Choroid plexus epithelial cell (primary cell): Measurements from ENCODE around the gene ZCCHC18.
"Not testable (repeated sequence)": the region's sequence is repeated elsewhere in the genome, so short reads cannot be mapped to it uniquely, and the experiment has no call there.

Experiments
- DNase-seq: peaks from one replicate; pipeline ENCODE4 v3.0.0-alpha.2; 2010; ENCODE audit warnings: low read depth
- H3K4me3 ChIP-seq: 2 replicates; pipeline ENCODE4 v1.5.1; 2011; ENCODE audit warnings: low read depth, mild to moderate bottlenecking, control low read depth, low read length, moderate library complexity
- TF ChIP-seq, protein P1 (sequence below): conservative IDR thresholded peaks from 2 replicates; pipeline ENCODE4 v1.5.1; 2011; ENCODE audit warnings: low read depth, mild to moderate bottlenecking, control low read depth, inconsistent platforms, low read length, moderate library complexity

The ZCCHC18 gene

DNA sequence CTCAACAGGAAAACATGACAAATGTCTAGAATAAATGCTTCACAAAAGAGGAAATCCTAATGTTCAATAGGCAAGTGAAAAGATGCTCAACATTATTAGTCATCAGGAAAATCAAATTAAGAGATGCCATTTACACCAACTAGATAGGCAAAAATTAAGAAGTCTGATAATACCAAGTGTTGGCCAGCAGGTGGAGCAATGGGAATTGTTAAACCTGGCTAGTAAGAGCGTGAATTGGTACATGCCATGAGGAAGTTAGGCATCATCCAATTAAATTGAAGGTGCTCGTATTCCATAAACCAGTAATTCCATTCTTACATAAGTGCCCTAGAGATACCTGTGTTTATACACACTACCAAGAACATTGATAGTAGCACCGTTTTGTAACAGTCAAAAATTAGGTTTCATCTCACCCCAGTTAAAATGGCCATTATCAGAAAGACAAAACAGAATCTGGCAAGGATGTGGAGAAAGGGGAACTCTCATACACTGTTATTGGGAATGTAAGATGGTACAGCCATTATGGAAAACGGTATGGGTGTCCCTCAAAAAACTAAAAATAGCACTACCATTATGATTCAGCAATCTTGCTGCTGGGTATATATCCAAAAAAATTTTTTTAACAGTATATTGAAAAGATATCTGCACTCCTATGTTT, 14.0 kb upstream of the ZCCHC18 start:
- DNase-seq, result peak; percentile 86
- no peak overlapping the region for H3K4me3 ChIP-seq
- TF ChIP-seq, protein P1, sequence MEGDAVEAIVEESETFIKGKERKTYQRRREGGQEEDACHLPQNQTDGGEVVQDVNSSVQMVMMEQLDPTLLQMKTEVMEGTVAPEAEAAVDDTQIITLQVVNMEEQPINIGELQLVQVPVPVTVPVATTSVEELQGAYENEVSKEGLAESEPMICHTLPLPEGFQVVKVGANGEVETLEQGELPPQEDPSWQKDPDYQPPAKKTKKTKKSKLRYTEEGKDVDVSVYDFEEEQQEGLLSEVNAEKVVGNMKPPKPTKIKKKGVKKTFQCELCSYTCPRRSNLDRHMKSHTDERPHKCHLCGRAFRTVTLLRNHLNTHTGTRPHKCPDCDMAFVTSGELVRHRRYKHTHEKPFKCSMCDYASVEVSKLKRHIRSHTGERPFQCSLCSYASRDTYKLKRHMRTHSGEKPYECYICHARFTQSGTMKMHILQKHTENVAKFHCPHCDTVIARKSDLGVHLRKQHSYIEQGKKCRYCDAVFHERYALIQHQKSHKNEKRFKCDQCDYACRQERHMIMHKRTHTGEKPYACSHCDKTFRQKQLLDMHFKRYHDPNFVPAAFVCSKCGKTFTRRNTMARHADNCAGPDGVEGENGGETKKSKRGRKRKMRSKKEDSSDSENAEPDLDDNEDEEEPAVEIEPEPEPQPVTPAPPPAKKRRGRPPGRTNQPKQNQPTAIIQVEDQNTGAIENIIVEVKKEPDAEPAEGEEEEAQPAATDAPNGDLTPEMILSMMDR, result peak; percentile 58

DNA sequence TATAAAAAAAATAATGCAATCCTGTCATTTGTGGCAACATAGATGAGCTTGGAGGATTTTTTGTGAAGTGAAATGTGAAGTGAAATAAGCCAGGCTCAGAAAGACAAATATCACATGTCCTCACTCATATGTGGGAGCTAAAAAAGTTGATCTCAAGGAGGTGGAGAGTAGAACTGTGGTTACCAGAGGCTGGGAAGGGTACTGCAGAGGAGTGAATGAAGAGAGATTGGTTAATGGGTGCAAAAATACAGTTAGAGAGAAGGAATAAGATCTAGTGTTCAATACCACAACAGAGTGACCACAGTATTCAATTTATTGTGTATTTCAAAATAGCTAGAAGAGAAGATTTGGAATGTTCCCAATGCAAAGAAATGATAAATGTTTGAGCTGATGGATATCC, 13.4 kb upstream of the ZCCHC18 start:
- no peak overlapping the region for H3K4me3 ChIP-seq
- no peak for DNase-seq
- TF ChIP-seq, protein P1, result no peak

DNA sequence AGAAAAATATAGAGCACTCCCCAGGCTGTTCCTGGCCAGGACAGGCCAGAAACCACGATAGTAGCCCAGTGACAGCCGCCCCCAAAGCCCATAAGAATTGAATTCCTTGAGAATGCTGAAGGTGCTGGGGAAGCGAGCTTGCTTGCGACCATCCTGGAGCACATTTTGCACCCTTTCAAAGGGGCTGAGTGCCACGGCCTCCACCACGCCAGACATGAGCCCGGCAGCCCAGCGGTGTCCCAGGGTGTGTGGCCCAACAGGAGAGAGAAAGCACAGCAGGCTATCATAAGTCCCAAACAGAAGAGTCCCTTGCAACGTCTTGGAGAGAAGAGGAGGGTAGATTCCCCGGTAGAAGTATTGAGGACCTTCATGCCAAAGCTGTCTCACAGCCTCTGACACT, 7.6 kb upstream of the ZCCHC18 start:
- no peak overlapping the region for H3K4me3 ChIP-seq
- TF ChIP-seq, protein P1, result no peak
- DNase-seq, result no peak

DNA sequence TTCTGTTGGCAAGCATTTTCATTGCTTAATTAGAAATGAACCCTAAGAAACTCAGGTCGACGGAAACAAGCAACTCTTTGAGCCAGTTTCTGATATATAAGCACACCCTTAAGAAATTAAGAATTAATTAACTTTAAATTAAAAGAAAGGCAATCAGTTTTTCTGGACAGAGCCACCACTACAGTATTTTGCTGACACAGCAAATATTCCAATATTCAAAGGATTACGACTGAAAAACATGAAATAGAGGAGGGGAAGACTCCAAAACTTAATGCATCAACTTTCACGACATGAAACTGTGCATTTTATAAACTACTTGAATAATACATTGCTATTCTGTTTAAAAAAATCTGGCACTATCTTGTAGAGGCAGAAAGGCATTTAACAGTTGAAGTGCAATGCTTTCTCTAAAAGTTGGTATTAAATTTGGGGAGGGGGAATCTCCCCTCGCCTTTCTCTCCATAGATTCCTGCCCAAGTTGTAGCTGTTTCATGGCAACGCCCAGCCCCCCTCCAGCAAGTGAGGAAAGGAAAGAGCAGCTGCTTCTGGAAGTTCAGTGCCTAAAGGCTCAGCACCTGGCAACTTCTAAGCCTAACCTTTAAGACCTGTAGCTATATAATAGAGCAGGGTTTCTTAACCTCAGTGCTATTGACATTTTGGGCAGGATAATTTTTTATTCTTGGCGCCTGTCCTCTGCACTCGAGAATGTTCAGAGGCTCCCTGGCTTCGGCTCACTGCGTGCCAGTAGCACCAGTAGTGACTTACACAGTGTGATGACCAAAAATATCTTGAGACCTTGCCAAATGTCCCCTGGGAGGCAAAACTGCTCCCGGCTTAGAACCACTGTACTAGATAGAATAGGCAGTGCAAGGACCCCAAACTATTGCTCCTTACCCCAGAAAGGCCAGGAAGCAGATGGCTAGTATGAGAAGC, 6.7 kb upstream of the ZCCHC18 start:
- no peak for DNase-seq
- H3K4me3 ChIP-seq, result no peak overlapping the region
- TF ChIP-seq, protein P1, result no peak

DNA sequence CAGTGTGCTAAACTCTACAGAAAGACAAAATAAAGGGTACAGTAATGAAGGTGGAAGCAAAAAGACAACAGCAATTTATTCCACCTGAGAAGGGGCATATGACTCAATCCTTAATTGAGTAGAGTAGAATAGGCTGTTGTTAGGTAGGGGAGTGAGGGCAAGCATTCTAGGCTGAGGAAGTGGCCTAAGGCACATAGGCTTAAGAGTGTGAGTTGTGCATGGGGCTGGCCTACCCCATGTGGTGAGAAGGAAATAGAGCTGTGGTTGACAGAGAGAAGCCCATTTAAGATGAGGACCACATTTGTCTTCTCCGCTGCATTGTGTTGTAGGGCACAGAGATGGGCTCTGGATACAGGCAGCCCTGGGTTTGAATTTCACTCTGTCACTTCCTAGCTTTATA, 3.4 kb upstream of the ZCCHC18 start:
- no peak overlapping the region for H3K4me3 ChIP-seq
- no peak for DNase-seq
- TF ChIP-seq, protein P1, result no peak

DNA sequence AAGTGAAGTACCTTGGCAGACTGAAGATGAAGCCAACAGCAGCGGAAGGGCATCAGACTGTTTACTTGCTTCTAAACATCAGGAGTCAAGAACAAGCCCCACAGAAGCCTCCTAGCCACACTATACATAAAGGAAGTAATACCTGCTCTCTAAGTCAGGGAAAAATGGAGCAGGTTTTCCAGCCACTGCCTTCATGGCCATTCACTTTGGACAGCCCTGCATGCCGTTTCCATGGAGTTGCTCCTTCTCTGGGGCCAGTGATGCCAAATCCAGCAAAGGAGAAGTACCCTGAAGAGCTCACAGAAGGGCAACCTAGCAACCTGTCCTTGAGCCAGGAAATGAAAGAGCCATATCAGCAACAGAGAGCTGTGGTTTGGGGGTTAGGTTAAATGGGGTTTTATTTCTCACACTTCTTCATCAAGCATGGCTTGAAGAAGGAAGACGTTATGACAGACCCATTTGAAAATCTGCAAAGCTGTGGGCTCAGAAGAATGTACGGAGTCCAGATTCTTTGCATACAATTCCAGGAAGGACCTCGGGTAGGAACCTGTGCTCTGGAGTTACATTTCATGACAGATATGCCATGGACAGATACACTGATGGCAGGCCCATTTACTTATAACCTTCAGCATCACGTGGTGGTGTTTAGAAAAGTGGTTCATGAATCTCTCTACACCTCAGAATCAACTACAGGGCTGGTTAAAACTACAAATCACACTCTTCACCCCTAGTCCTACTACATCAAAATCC, 1.7 kb upstream of the ZCCHC18 start:
- DNase-seq, result not testable (repeated sequence)

DNA sequence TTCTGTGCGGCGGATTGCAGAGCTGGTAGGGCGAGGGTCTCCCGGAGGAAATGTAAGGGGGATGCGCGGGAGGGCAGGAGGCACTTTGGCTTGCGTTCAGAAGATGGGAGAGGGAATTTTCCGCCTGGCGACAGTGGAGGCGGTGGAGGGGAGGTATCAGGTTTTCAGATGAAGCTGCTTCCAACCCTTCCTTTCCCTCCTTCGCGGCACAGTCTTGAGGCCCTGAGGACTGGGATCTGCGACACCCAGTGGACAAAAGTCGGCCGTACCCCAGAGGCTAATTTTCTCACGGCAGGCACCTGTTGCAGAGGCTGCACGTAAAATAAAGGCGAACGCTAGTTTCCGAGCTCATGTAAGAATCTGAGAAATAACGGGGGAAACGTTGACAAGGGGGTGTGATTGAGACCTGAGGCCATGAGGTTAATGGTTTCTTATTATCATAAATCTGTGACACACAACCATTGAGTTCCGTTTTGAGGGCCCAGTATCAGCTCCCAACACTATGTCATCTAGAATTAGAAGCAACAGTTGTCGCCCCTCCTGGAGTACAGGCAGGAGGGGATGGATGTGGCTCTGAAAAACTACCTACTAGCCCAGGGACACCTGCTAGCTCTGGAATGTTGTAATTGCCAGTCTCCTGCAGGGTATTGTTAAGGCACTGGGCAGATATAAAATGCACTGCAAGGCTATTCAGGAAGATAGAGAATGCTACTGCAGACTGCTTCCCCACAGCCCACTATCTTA, 1.1 kb downstream of the ZCCHC18 start:
- H3K4me3 ChIP-seq, result peak overlapping the region; percentile 68
- TF ChIP-seq, protein P1, result peak; percentile 53
- peak; percentile 50 for DNase-seq

More for the DNA sequence above, 1.7 kb upstream of the ZCCHC18 start:
- not testable (repeated sequence) for H3K4me3 ChIP-seq
